Right atrium auricular region (tissue), 2 donors: ENCODE measurements around the gene CNGB1. TPM values are rescaled to one million over a fixed set of nuclear protein-coding genes. Genes with fewer than 3 reads are reported as not detected.

Experiments used
- DNase-seq: peaks from one replicate; pipeline ENCODE4 v3.0.0-alpha.2; 2019; ENCODE audit warnings: low spot score
- H3K27ac ChIP-seq, 2 donors: fragments of 200-600 bp; sonication (generic); 1 replicate in 1 of 2; 2 replicates in 1 of 2; pipeline ENCODE4 v1.5.1; 2016 to 2019
- H3K27me3 ChIP-seq, 2 donors: fragments of 200-600 bp; sonication (generic); one replicate each; pipeline versions ENCODE4 v1.5.1 to v1.6.0; 2017 to 2019
- H3K36me3 ChIP-seq: fragments of 200-600 bp; sonication (generic); one replicate; pipeline ENCODE4 v1.5.1; 2016
- H3K4me1 ChIP-seq, 2 donors: fragments of 200-600 bp; sonication (generic); one replicate each; pipeline versions ENCODE4 v1.5.1 to v1.6.0; 2017 to 2019
- H3K4me3 ChIP-seq, 2 donors: fragments of 200-600 bp; sonication (generic); 1 replicate in 1 of 2; 2 replicates in 1 of 2; pipeline ENCODE4 v1.5.1; 2017 to 2019; ENCODE audit warnings: mild to moderate bottlenecking in 1 of 2, moderate library complexity in 1 of 2
- H3K9me3 ChIP-seq, 2 donors: fragments of 200-600 bp; sonication (generic); one replicate each; pipeline ENCODE4 v1.5.1; 2019
- CTCF ChIP-seq, 2 donors: fragments of 200-600 bp; sonication (generic); IDR thresholded peaks; one replicate each; pipeline ENCODE4 v1.5.1; 2019; ENCODE audit warnings: antibody characterized with exemption in 2 of 2
- total RNA-seq, 2 donors: library from RNA; depleted of rRNA; stranded (reverse); fragments of >200 nt; gene quantifications; one replicate each; pipeline ENCODE4 v1.1.0, GENCODE V29; 2016

CNGB1 gene
- total RNA-seq, 2 donors from 2014 or later = not detected

GRCh38 chr16:57995721-57996405 is 24.9 kb upstream of the CNGB1 start:
- Histone ChIP-seq H3K36me3 (peaks cover 37% of the 10 kb centered on the region), H3K27me3 (no peaks in the 10 kb centered on the region), H3K27ac (no peak overlapping the region), H3K9me3 (no peaks in the 10 kb centered on the region), H3K4me1 (peaks cover 0 to 28% of the 10 kb centered on the region in 2 donors), H3K4me3 (no peak overlapping the region)
- DNase-seq = no peak
- no peak for TF ChIP-seq CTCF (IDR thresholded peaks at IDR 0.05)

- no peaks in the 10 kb centered on the region for H3K27me3 ChIP-seq
- H3K36me3 ChIP-seq = peaks cover 37% of the 10 kb centered on the region
- H3K4me3 ChIP-seq = no peak overlapping the region
- H3K4me1 ChIP-seq = peaks cover 0 to 23% of the 10 kb centered on the region in 2 donors
- peak in 1 of 2 donors; percentile 42 for TF ChIP-seq CTCF (IDR thresholded peaks at IDR 0.05)
- DNase-seq = no peak
- H3K27ac ChIP-seq = peak overlapping the region in 1 of 2 donors; percentile 21
- no peaks in the 10 kb centered on the region for H3K9me3 ChIP-seq
Observed at GRCh38 chr16:57994778-57995177, 23.9 kb upstream of the CNGB1 start.

- no peaks in the 10 kb centered on the region for H3K9me3 ChIP-seq
- H3K4me1 ChIP-seq = peaks cover 0 to 19% of the 10 kb centered on the region in 2 donors
- peaks cover 37% of the 10 kb centered on the region for H3K36me3 ChIP-seq
- H3K27me3 ChIP-seq = no peaks in the 10 kb centered on the region
- no peak for DNase-seq
- H3K4me3 ChIP-seq = no peak overlapping the region
- no peak overlapping the region for H3K27ac ChIP-seq
- TF ChIP-seq CTCF (IDR thresholded peaks at IDR 0.05) = no peak
Observed at GRCh38 chr16:57994361-57994760, 23.4 kb upstream of the CNGB1 start.

GRCh38 chr16:57993897-57994296 is 23.0 kb upstream of the CNGB1 start:
- no peak overlapping the region for H3K27ac ChIP-seq
- no peaks in the 10 kb centered on the region for H3K27me3 ChIP-seq
- peaks cover 0 to 15% of the 10 kb centered on the region in 2 donors for H3K4me1 ChIP-seq
- H3K4me3 ChIP-seq = no peak overlapping the region
- DNase-seq = no peak
- TF ChIP-seq CTCF (IDR thresholded peaks at IDR 0.05) = no peak
- H3K9me3 ChIP-seq = no peaks in the 10 kb centered on the region
- H3K36me3 ChIP-seq = peaks cover 37% of the 10 kb centered on the region

- no peak for TF ChIP-seq CTCF (IDR thresholded peaks at IDR 0.05)
- no peak overlapping the region for H3K4me3 ChIP-seq
- H3K9me3 ChIP-seq = no peaks in the 10 kb centered on the region
- no peaks in the 10 kb centered on the region for H3K27me3 ChIP-seq
- peaks cover 0 to 15% of the 10 kb centered on the region in 2 donors for H3K4me1 ChIP-seq
- peaks cover 37% of the 10 kb centered on the region for H3K36me3 ChIP-seq
- no peak for DNase-seq
- H3K27ac ChIP-seq = no peak overlapping the region
Observed at GRCh38 chr16:57993438-57993837, 22.5 kb upstream of the CNGB1 start.

GRCh38 chr16:57992084-57992483 is 21.2 kb upstream of the CNGB1 start:
- Histone ChIP-seq H3K27me3 (no peaks in the 10 kb centered on the region), H3K4me3 (no peak overlapping the region), H3K27ac (no peak overlapping the region), H3K36me3 (peaks cover 26% of the 10 kb centered on the region), H3K4me1 (peaks cover 0 to 9% of the 10 kb centered on the region in 2 donors), H3K9me3 (no peaks in the 10 kb centered on the region)
- DNase-seq = no peak
- no peak for TF ChIP-seq CTCF (IDR thresholded peaks at IDR 0.05)
